Smooth muscle cell (in vitro differentiated cells): ENCODE data around the gene KLHL13. TPM values are rescaled to one million over a fixed set of nuclear protein-coding genes. Genes with fewer than 3 reads are reported as not detected.

ENCODE experiments used
- DNase-seq: peaks from one replicate; lab custom pipeline; 2025; ENCODE audit not compliant: unreplicated experiment; lab: John Stamatoyannopoulos, UW
- H2AFZ ChIP-seq: fragments of 200-600 bp; sonication (generic); 2 replicates; pipeline ENCODE4 v1.6.0; 2016; ENCODE audit warnings: antibody characterized with exemption, low read depth, mild to moderate bottlenecking
- H3F3A ChIP-seq: fragments of 200-600 bp; sonication (generic); 2 replicates; pipeline ENCODE4 v1.6.0; 2017; ENCODE audit warnings: antibody characterized with exemption, low read depth
- H3K27ac ChIP-seq: fragments of 200-600 bp; sonication (generic); 2 replicates; pipeline ENCODE4 v1.5.1; 2016; ENCODE audit warnings: low read depth, mild to moderate bottlenecking
- H3K27me3 ChIP-seq: fragments of 200-600 bp; sonication (generic); 2 replicates; pipeline ENCODE4 v1.6.1; 2016; ENCODE audit warnings: low read depth, mild to moderate bottlenecking
- H3K36me3 ChIP-seq: fragments of 200-600 bp; sonication (generic); 2 replicates; pipeline ENCODE4 v1.5.1; 2016; ENCODE audit warnings: low read depth
- H3K4me1 ChIP-seq: fragments of 200-600 bp; sonication (generic); 2 replicates; pipeline ENCODE4 v1.5.1; 2016; ENCODE audit warnings: low read depth
- H3K4me2 ChIP-seq: fragments of 200-600 bp; sonication (generic); 2 replicates; pipeline ENCODE4 v1.6.0; 2016; ENCODE audit warnings: mild to moderate bottlenecking
- H3K4me3 ChIP-seq: fragments of 200-600 bp; sonication (generic); 2 replicates; pipeline ENCODE4 v1.5.1; 2016; ENCODE audit warnings: mild to moderate bottlenecking
- H3K79me2 ChIP-seq: fragments of 200-600 bp; sonication (generic); 2 replicates; pipeline ENCODE4 v1.6.0; 2016; ENCODE audit warnings: low read depth, mild to moderate bottlenecking
- H3K9ac ChIP-seq: fragments of 200-600 bp; sonication (generic); 2 replicates; pipeline ENCODE4 v1.6.0; 2016; ENCODE audit warnings: low read depth
- H3K9me3 ChIP-seq: fragments of 200-600 bp; sonication (generic); replicated peaks from 2 replicates; pipeline ENCODE4 v1.5.1; 2016; ENCODE audit warnings: low read depth
- H4K20me1 ChIP-seq: fragments of 200-600 bp; sonication (generic); 2 replicates; pipeline ENCODE4 v1.6.0; 2016; ENCODE audit warnings: low read depth
- WGBS: methylation state at CpG from one replicate; pipeline ENCODE4 v1.1.7; 2016; ENCODE audit warnings: low lambda C conversion rate; 5-methylcytosine and 5-hydroxymethylcytosine counted together
- polyA plus RNA-seq: library from polyadenylated mRNA; unstranded; fragments of >200 nt; fragmentation: Nextera tagmentation; extraction: Ambion mirVana; gene quantifications from 2 replicates; pipeline ENCODE4 v1.2.1, GENCODE V29; 2016
- total RNA-seq: library from RNA; depleted of rRNA; stranded (reverse); fragments of >200 nt; gene quantifications from 2 replicates; pipeline ENCODE4 v1.2.3, GENCODE V29; 2014
- TF ChIP-seq, protein P1 (sequence below): fragments of 200-600 bp; sonication (generic); IDR thresholded peaks from 2 replicates; pipeline ENCODE4 v1.5.1; 2017; ENCODE audit warnings: borderline replicate concordance, mild to moderate bottlenecking, antibody characterized with exemption; ENCODE audit not compliant: insufficient read depth, poor library complexity, severe bottlenecking

KLHL13 gene
- total and polyA plus RNA-seq, 2 experiments from 2014 or later = 0.32 to 3.4 TPM

DNA sequence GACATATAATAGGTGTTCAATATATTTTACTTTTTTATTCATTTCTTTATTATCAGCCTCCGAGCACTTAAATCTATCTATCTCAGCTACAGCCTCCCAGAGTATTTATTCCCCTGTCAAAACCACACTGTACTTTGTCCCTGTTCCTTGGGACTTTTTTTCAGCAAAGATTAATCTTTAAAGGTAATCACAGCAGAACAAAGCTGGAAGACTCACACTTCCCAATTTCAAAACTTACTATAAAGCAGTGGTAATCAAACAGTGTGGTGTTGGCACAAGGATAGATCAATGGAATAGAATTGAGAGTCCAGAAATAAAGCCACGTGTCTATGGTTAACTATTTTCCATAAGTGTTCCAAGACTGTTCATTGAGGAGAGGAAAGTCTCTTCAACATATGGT, 59.7 kb downstream of the KLHL13 start:
- H3K9me3 ChIP-seq = no peaks in the 10 kb centered on the region
- no peaks in the 10 kb centered on the region for H3K79me2 ChIP-seq
- H3K4me1 ChIP-seq = no peaks in the 10 kb centered on the region
- no peak for DNase-seq
- H3K9ac ChIP-seq = no peak overlapping the region
- TF ChIP-seq, protein P1, sequence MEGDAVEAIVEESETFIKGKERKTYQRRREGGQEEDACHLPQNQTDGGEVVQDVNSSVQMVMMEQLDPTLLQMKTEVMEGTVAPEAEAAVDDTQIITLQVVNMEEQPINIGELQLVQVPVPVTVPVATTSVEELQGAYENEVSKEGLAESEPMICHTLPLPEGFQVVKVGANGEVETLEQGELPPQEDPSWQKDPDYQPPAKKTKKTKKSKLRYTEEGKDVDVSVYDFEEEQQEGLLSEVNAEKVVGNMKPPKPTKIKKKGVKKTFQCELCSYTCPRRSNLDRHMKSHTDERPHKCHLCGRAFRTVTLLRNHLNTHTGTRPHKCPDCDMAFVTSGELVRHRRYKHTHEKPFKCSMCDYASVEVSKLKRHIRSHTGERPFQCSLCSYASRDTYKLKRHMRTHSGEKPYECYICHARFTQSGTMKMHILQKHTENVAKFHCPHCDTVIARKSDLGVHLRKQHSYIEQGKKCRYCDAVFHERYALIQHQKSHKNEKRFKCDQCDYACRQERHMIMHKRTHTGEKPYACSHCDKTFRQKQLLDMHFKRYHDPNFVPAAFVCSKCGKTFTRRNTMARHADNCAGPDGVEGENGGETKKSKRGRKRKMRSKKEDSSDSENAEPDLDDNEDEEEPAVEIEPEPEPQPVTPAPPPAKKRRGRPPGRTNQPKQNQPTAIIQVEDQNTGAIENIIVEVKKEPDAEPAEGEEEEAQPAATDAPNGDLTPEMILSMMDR = no peak
- no peaks in the 10 kb centered on the region for H4K20me1 ChIP-seq
- H3F3A ChIP-seq = no peaks in the 10 kb centered on the region
- H3K4me3 ChIP-seq = no peak overlapping the region
- no peaks in the 10 kb centered on the region for H3K27me3 ChIP-seq
- no peak overlapping the region for H3K4me2 ChIP-seq
- no peak overlapping the region for H3K27ac ChIP-seq
- H3K36me3 ChIP-seq = no peaks in the 10 kb centered on the region
- no peak overlapping the region for H2AFZ ChIP-seq
- WGBS = 59% methylated on average over 2 of the region's 2 CpGs

GRCh38 chrX:118049713-118050112, 66.9 kb downstream of the KLHL13 start:
- no peaks in the 10 kb centered on the region for H3K27me3 ChIP-seq
- H3K79me2 ChIP-seq = no peaks in the 10 kb centered on the region
- no peaks in the 10 kb centered on the region for H3K4me1 ChIP-seq
- H4K20me1 ChIP-seq = no peaks in the 10 kb centered on the region
- no peak overlapping the region for H2AFZ ChIP-seq
- no peak for DNase-seq
- no peak overlapping the region for H3K4me3 ChIP-seq
- H3K4me2 ChIP-seq = no peak overlapping the region
- 61% methylated on average over 1 of the region's 1 CpG for WGBS
- TF ChIP-seq, protein P1 = no peak
- no peaks in the 10 kb centered on the region for H3K36me3 ChIP-seq
- no peaks in the 10 kb centered on the region for H3K9me3 ChIP-seq
- no peak overlapping the region for H3K27ac ChIP-seq
- H3K9ac ChIP-seq = no peak overlapping the region
- no peaks in the 10 kb centered on the region for H3F3A ChIP-seq

- no peaks in the 10 kb centered on the region for H3K4me1 ChIP-seq
- H3K79me2 ChIP-seq = no peaks in the 10 kb centered on the region
- H3K4me3 ChIP-seq = no peak overlapping the region
- no peaks in the 10 kb centered on the region for H4K20me1 ChIP-seq
- no peaks in the 10 kb centered on the region for H3K27me3 ChIP-seq
- no peak overlapping the region for H3K9ac ChIP-seq
- TF ChIP-seq, protein P1 = no peak
- DNase-seq = no peak
- H3K9me3 ChIP-seq = no peaks in the 10 kb centered on the region
- no peak overlapping the region for H3K27ac ChIP-seq
- WGBS = 87% methylated on average over 4 of the region's 4 CpGs
- H3K36me3 ChIP-seq = no peaks in the 10 kb centered on the region
- no peaks in the 10 kb centered on the region for H3F3A ChIP-seq
- no peak overlapping the region for H3K4me2 ChIP-seq
- no peak overlapping the region for H2AFZ ChIP-seq
Measured at GRCh38 chrX:118047446-118048186, 69.0 kb downstream of the KLHL13 start.

DNA sequence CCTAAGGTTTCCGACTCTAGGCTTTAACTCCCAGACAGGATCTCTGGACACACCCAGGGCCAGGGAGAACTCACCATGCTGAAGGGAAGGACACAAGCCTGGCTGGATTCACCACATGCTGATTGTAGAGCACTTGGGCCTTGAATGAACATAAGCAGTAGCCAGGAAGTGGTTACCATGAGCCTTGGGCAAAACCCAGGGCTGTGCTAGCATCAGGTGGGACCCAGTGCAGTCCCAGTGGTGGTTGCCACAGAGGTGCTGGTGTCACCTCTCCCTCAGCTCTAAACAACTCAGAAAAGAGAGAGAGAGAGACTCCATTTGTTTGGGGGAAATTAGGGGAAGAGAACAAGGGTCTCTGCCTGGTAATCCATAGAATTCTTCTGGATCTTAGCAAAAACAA, 77.0 kb downstream of the KLHL13 start:
- H3K4me3 ChIP-seq = no peak overlapping the region
- H3K4me1 ChIP-seq = no peaks in the 10 kb centered on the region
- H3K79me2 ChIP-seq = no peaks in the 10 kb centered on the region
- H3K4me2 ChIP-seq = no peak overlapping the region
- WGBS = 94% methylated on average over 1 of the region's 1 CpG
- H3K36me3 ChIP-seq = no peaks in the 10 kb centered on the region
- no peaks in the 10 kb centered on the region for H4K20me1 ChIP-seq
- no peak for DNase-seq
- H3F3A ChIP-seq = no peaks in the 10 kb centered on the region
- H3K9ac ChIP-seq = no peak overlapping the region
- H2AFZ ChIP-seq = no peak overlapping the region
- TF ChIP-seq, protein P1 = no peak
- no peaks in the 10 kb centered on the region for H3K9me3 ChIP-seq
- no peaks in the 10 kb centered on the region for H3K27me3 ChIP-seq
- no peak overlapping the region for H3K27ac ChIP-seq
